Measurements from ENCODE around the gene AGFG1.

The AGFG1 gene

GRCh38 chr2:227504700-227505099 lies 32.7 kb downstream of the AGFG1 start:
- no peaks in the 10 kb centered on the region for H3K36me3 ChIP-seq (ENCODE audit: insufficient read depth, low read length)
- H3K9ac ChIP-seq (ENCODE audit: low read depth, low read length) = no peak overlapping the region
- no peaks in the 10 kb centered on the region for H3K27me3 ChIP-seq (ENCODE audit: control insufficient read depth, insufficient read depth, low read length)
- peak overlapping the region; percentile 9 for H3K4me2 ChIP-seq (ENCODE audit: low read length)
- no peak overlapping the region for H3K4me3 ChIP-seq (ENCODE audit: low read length)
- no peaks in the 10 kb centered on the region for H3K9me3 ChIP-seq (replicated peaks; ENCODE audit: low read length)
- peaks cover 24% of the 10 kb centered on the region for H3K4me1 ChIP-seq (ENCODE audit: control insufficient read depth, insufficient read depth, low read length)

GRCh38 chr2:227506456-227506855 lies 34.5 kb downstream of the AGFG1 start:
- no peak overlapping the region for H3K4me3 ChIP-seq (ENCODE audit: low read length)
- peaks cover 33% of the 10 kb centered on the region for H3K4me1 ChIP-seq (ENCODE audit: control insufficient read depth, insufficient read depth, low read length)

GRCh38 chr2:227507963-227508362 lies 36.0 kb downstream of the AGFG1 start:
- no peak overlapping the region for H3K9ac ChIP-seq (ENCODE audit: low read depth, low read length)
- H3K27me3 ChIP-seq (ENCODE audit: control insufficient read depth, insufficient read depth, low read length) = no peaks in the 10 kb centered on the region
- no peaks in the 10 kb centered on the region for H3K36me3 ChIP-seq (ENCODE audit: insufficient read depth, low read length)
- H3K9me3 ChIP-seq (replicated peaks; ENCODE audit: low read length) = no peaks in the 10 kb centered on the region
- H3K4me1 ChIP-seq (ENCODE audit: control insufficient read depth, insufficient read depth, low read length) = peaks cover 34% of the 10 kb centered on the region
- no peak overlapping the region for H3K4me3 ChIP-seq (ENCODE audit: low read length)
- no peak overlapping the region for H3K4me2 ChIP-seq (ENCODE audit: low read length)

More at GRCh38 chr2:227506456-227506855, 34.5 kb downstream of the AGFG1 start:
- Histone ChIP-seq H3K36me3 (ENCODE audit: insufficient read depth, low read length) (no peaks in the 10 kb centered on the region), H3K4me2 (ENCODE audit: low read length) (no peak overlapping the region), H3K9ac (ENCODE audit: low read depth, low read length) (no peak overlapping the region), H3K9me3 (replicated peaks; ENCODE audit: low read length) (no peaks in the 10 kb centered on the region), H3K27me3 (ENCODE audit: control insufficient read depth, insufficient read depth, low read length) (no peaks in the 10 kb centered on the region)

DNA sequence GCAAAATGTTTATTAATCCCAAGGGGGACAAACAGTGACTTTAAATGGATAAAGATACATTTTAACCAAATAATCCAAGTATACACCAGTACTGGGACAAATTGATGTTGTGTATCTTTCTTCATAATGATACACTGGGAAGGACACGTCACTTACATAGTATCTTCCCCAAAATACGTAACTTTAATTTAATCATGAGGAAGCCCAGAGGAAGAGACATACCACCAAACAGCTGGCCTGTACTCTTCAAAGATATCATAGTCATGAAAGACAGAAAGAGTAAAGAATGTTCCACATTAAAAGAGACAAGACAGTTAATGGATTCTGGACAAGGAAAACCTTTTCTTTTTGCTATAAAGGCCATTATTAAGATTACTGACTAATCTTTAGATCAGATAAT lies 37.1 kb downstream of the AGFG1 start:
- H3K36me3 ChIP-seq (ENCODE audit: insufficient read depth, low read length) = no peaks in the 10 kb centered on the region

DNA sequence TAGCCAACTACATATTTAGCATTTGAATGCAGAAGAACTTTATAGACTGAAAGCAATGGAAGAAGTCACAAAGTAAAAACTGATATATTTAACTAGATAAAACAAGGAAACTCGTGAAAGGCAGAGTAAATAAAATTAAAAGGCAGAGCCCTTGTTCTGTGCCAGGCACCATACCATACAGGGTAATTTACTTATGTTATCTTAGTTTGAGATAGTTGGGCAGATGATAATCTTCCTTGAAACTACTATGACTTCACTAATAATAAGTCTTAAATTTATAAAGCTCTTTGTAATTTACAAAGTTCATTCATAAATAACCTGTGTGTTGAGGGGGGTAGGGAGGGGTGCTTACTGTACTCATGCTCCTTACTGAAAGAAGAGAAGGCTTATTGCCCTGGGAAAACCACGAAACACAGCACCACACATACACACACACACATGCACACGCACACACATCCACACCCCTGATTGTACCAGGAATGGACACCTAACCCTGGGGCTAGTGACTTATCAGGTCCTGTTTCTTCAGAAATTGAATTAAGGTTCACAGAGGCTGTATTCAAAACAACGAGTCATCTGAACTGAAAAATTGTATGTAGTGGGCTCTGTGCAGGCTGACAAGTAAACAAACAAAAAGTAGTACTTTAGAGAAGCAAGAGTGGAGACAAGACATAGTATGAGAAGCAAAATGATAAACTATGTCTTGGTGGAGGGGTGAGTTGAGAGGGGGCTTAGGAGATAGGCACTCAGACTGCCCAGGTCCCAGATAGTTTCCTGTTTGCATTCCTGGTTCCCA lies 38.1 kb downstream of the AGFG1 start:
- no peaks in the 10 kb centered on the region for H3K36me3 ChIP-seq (ENCODE audit: insufficient read depth, low read length)
- H3K27me3 ChIP-seq (ENCODE audit: control insufficient read depth, insufficient read depth, low read length) = no peaks in the 10 kb centered on the region
- H3K9me3 ChIP-seq (replicated peaks; ENCODE audit: low read length) = no peaks in the 10 kb centered on the region
- H3K9ac ChIP-seq (ENCODE audit: low read depth, low read length) = no peak overlapping the region
- H3K4me3 ChIP-seq (ENCODE audit: low read length) = no peak overlapping the region
- peaks cover 20% of the 10 kb centered on the region for H3K4me1 ChIP-seq (ENCODE audit: control insufficient read depth, insufficient read depth, low read length)
- no peak overlapping the region for H3K4me2 ChIP-seq (ENCODE audit: low read length)

More for the DNA sequence above, 37.1 kb downstream of the AGFG1 start:
- Histone ChIP-seq H3K4me1 (ENCODE audit: control insufficient read depth, insufficient read depth, low read length) (peaks cover 29% of the 10 kb centered on the region), H3K9ac (ENCODE audit: low read depth, low read length) (no peak overlapping the region), H3K4me2 (ENCODE audit: low read length) (no peak overlapping the region), H3K27me3 (ENCODE audit: control insufficient read depth, insufficient read depth, low read length) (no peaks in the 10 kb centered on the region), H3K9me3 (replicated peaks; ENCODE audit: low read length) (no peaks in the 10 kb centered on the region), H3K4me3 (ENCODE audit: low read length) (no peak overlapping the region)

DNA sequence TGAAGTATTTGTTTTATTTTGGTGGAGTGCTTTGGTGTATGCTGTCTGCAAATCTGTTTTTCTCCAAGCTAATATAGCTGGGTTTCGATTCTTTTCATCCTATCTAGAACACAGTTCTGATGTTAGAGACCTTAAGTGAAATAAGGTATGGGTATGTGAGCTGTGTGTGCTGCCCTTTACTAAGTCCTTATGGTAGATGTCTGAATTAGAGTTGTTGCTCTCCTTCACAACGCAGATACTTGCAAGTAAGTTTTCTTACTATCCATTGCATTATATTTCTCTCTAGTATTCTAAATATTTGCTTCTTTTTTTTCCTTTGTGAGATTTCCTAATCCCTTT lies 38.6 kb downstream of the AGFG1 start:
- peaks cover 16% of the 10 kb centered on the region for H3K4me1 ChIP-seq (ENCODE audit: control insufficient read depth, insufficient read depth, low read length)
- no peak overlapping the region for H3K9ac ChIP-seq (ENCODE audit: low read depth, low read length)
- H3K27me3 ChIP-seq (ENCODE audit: control insufficient read depth, insufficient read depth, low read length) = no peaks in the 10 kb centered on the region
- H3K9me3 ChIP-seq (replicated peaks; ENCODE audit: low read length) = no peaks in the 10 kb centered on the region
- no peak overlapping the region for H3K4me3 ChIP-seq (ENCODE audit: low read length)
- no peak overlapping the region for H3K4me2 ChIP-seq (ENCODE audit: low read length)
- H3K36me3 ChIP-seq (ENCODE audit: insufficient read depth, low read length) = no peaks in the 10 kb centered on the region

DNA sequence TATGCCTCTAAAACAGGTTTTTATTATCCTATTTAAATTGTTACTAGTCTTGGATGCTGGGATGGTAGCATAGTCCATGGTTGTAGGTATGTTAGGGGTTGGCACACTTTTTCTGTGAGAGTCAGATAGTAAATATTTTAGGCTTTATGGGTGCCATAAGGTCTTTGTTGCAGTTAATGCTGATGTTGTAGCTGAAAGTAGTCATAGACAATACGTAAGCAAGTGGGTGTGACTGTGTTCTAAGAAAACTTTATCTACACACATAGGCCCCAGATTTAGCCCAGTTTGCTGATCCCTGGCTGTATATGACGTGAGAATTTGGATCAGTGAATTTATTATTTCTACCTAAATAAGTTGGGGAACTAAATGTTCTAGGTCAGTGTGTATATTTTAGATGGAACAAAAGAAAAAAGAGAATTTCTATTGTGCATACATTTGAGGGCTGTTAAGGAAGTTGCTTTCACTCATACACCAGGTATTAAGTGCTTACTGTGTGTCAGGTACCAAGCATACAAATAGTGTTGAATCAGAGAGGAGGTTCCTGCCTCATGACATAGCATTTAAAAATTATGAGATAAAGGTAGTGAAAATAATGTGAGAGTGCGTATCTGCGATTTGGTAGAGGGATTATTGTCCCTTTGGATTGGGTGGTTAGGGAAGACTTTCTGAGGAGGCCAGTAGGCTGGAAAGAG lies 39.4 kb downstream of the AGFG1 start:
- Histone ChIP-seq H3K4me3 (ENCODE audit: low read length) (no peak overlapping the region), H3K27me3 (ENCODE audit: control insufficient read depth, insufficient read depth, low read length) (no peaks in the 10 kb centered on the region), H3K4me1 (ENCODE audit: control insufficient read depth, insufficient read depth, low read length) (peaks cover 16% of the 10 kb centered on the region)

DNA sequence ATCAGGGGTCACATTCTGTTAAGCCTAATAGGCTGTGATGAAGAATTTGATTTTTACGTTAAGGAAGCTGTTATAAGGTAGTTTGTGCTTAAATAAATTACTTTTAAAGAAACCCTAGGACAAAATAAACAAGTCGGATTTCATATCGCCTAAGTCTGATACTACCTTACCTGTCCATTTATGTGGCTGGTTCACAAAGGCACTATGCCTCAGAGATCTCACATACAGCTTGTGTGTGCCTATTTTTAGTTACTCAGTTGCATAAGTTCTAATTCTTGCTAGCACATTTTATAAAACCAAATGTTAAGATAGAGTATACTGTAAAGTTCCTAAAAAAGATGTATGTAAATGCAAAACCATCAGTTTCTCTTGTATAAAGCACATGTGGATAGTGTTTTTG lies 40.0 kb downstream of the AGFG1 start:
- Histone ChIP-seq H3K9me3 (replicated peaks; ENCODE audit: low read length) (no peaks in the 10 kb centered on the region), H3K4me2 (ENCODE audit: low read length) (no peak overlapping the region), H3K4me1 (ENCODE audit: control insufficient read depth, insufficient read depth, low read length) (peaks cover 16% of the 10 kb centered on the region), H3K4me3 (ENCODE audit: low read length) (no peak overlapping the region), H3K9ac (ENCODE audit: low read depth, low read length) (no peak overlapping the region), H3K27me3 (ENCODE audit: control insufficient read depth, insufficient read depth, low read length) (no peaks in the 10 kb centered on the region), H3K36me3 (ENCODE audit: insufficient read depth, low read length) (no peaks in the 10 kb centered on the region)

More for the DNA sequence above, 39.4 kb downstream of the AGFG1 start:
- no peaks in the 10 kb centered on the region for H3K36me3 ChIP-seq (ENCODE audit: insufficient read depth, low read length)
- H3K9me3 ChIP-seq (replicated peaks; ENCODE audit: low read length) = no peaks in the 10 kb centered on the region
- no peak overlapping the region for H3K9ac ChIP-seq (ENCODE audit: low read depth, low read length)
- H3K4me2 ChIP-seq (ENCODE audit: low read length) = no peak overlapping the region

- H3K36me3 ChIP-seq (ENCODE audit: insufficient read depth, low read length) = no peaks in the 10 kb centered on the region
- no peak overlapping the region for H3K4me2 ChIP-seq (ENCODE audit: low read length)
- H3K4me3 ChIP-seq (ENCODE audit: low read length) = no peak overlapping the region
- H3K4me1 ChIP-seq (ENCODE audit: control insufficient read depth, insufficient read depth, low read length) = peaks cover 20% of the 10 kb centered on the region
- H3K9ac ChIP-seq (ENCODE audit: low read depth, low read length) = no peak overlapping the region
- H3K9me3 ChIP-seq (replicated peaks; ENCODE audit: low read length) = no peaks in the 10 kb centered on the region
- no peaks in the 10 kb centered on the region for H3K27me3 ChIP-seq (ENCODE audit: control insufficient read depth, insufficient read depth, low read length)
These were observed 41.2 kb downstream of the AGFG1 start for GRCh38 chr2:227513113-227513512.

DNA sequence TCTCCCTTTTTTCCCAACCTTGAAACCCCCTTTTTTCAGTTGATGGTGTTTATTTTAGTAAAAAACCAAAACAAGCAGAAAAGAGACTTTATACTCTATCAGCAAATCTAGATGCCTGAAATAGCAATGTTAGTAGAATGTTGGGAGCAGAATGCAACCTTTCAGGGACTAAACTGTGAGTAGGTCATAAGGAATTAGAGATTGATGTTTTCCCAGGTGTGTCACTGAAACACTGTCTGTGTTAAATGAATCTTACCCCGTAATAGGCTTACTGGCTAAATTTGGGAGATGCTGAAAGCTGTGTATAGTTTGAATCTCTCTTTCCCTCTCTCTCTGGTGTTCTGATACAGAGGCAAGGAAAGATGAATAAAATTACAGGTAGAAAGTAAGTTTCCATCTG lies 43.8 kb downstream of the AGFG1 start:
- Histone ChIP-seq H3K4me2 (ENCODE audit: low read length) (no peak overlapping the region), H3K36me3 (ENCODE audit: insufficient read depth, low read length) (peaks cover 7% of the 10 kb centered on the region), H3K4me1 (ENCODE audit: control insufficient read depth, insufficient read depth, low read length) (peaks cover 20% of the 10 kb centered on the region), H3K9me3 (replicated peaks; ENCODE audit: low read length) (no peaks in the 10 kb centered on the region), H3K27me3 (ENCODE audit: control insufficient read depth, insufficient read depth, low read length) (no peaks in the 10 kb centered on the region), H3K4me3 (ENCODE audit: low read length) (no peak overlapping the region), H3K9ac (ENCODE audit: low read depth, low read length) (no peak overlapping the region)

- Histone ChIP-seq H3K4me3 (ENCODE audit: low read length) (no peak overlapping the region), H3K9me3 (replicated peaks; ENCODE audit: low read length) (no peaks in the 10 kb centered on the region), H3K4me2 (ENCODE audit: low read length) (no peak overlapping the region), H3K9ac (ENCODE audit: low read depth, low read length) (no peak overlapping the region), H3K36me3 (ENCODE audit: insufficient read depth, low read length) (peaks cover 7% of the 10 kb centered on the region), H3K27me3 (ENCODE audit: control insufficient read depth, insufficient read depth, low read length) (no peaks in the 10 kb centered on the region), H3K4me1 (ENCODE audit: control insufficient read depth, insufficient read depth, low read length) (peaks cover 20% of the 10 kb centered on the region)
These were observed 45.8 kb downstream of the AGFG1 start for GRCh38 chr2:227517724-227518123.
